Psoas muscle (tissue), 8 donors: Measurements from ENCODE around the gene RASA2. TPM values are rescaled to one million over a fixed set of nuclear protein-coding genes. Genes with fewer than 3 reads are reported as not detected.

Source experiments
- ATAC-seq, 4 donors: fragments of 200-7000 bp; cut with Tn5 transposase; one replicate each; pipeline ENCODE4 v1.9.1; 2020; ENCODE audit warnings: moderate library complexity in 3 of 4, mild to moderate bottlenecking in 2 of 4
- DNase-seq, 2 donors: peaks; one replicate each; pipeline ENCODE4 v3.0.0-alpha.2; 2020
- H3K27ac ChIP-seq: fragments of 200-600 bp; one replicate; pipeline ENCODE4 v1.8.0; 2022
- H3K27me3 ChIP-seq, 3 donors: fragments of 200-600 bp in 1 of 3; one replicate each; pipeline versions ENCODE4 v1.6.1 to v1.8.0; 2013 to 2022; ENCODE audit warnings: low read length in 2 of 3, mild to moderate bottlenecking in 2 of 3, moderate library complexity in 1 of 3; ENCODE audit not compliant: insufficient read depth in 3 of 3
- H3K36me3 ChIP-seq, 2 donors: fragments of 200-600 bp in 1 of 2; one replicate each; pipeline versions ENCODE4 v1.6.1 to v1.8.0; 2013 to 2022; ENCODE audit warnings: low read depth in 1 of 2, mild to moderate bottlenecking in 1 of 2, moderate library complexity in 1 of 2; ENCODE audit not compliant: insufficient read depth in 1 of 2
- H3K4me1 ChIP-seq: fragments of 200-600 bp; one replicate; pipeline ENCODE4 v1.8.0; 2022
- H3K4me3 ChIP-seq: fragments of 200-600 bp; one replicate; pipeline ENCODE4 v1.8.0; 2022; ENCODE audit warnings: mild to moderate bottlenecking
- H3K9me3 ChIP-seq: fragments of 200-600 bp; one replicate; pipeline ENCODE4 v1.8.0; 2022
- CTCF ChIP-seq: fragments of 200-600 bp; IDR thresholded peaks from one replicate; pipeline ENCODE4 v1.8.0; 2022; ENCODE audit warnings: antibody characterized with exemption
- WGBS, 3 donors: extraction: QIAGEN DNeasy Blood & Tissue Kit; methylation state at CpG; one replicate each; pipeline versions ENCODE4 v1.1.6 to v1.1.7; 2013; 5-methylcytosine and 5-hydroxymethylcytosine counted together
- intact Hi-C, 2 donors: fragments of 100-400 bp; cut with DNase I; formaldehyde crosslinking; loops; one replicate each; pipeline versions ENCODE4 v1.11.0 to v1.14.2; 2022
- polyA plus RNA-seq, 3 donors: library from polyadenylated mRNA; stranded (reverse); fragments of 200-250 nt; gene quantifications; one replicate each; pipeline ENCODE4 v1.2.3, GENCODE V29; 2013
- total RNA-seq, 4 donors: library from RNA; stranded (reverse); fragmentation: NEBNext Ultra II Directional in 2 of 4; extraction: Animal tissue kit (Norgen Biotek cat#: 25700) in 2 of 4; gene quantifications; one replicate each; pipeline versions ENCODE4 v1.2.1 to v1.2.4, GENCODE V29; 2021 to 2023
- donor health status: healthy with polysubstance abuse.
- donor health status: DM: no; HTN: no; CAD: no; lungs with moderate emphysema.
- donor health status: Bipolar disorder and iron deficiency.
- donor health status: healthy.
- donor health status: DM: yes; HTN: yes; CAD: no.
- donor health status: DM: no; HTN: no; CAD: no.
- donor health status: DM: no; HTN: no; CAD: no.
- donor health status: DM: yes; HTN: yes; CAD: no.

Gene RASA2
- total and polyA plus RNA-seq, 7 donors = 1.3 to 4.0 (median 2.3) TPM

- Histone ChIP-seq H3K27me3 (no peaks in the 10 kb centered on the region), H3K9me3 (no peaks in the 10 kb centered on the region), H3K4me3 (no peak overlapping the region), H3K36me3 (peaks cover 0 to 59% of the 10 kb centered on the region in 2 donors), H3K27ac (no peak overlapping the region), H3K4me1 (no peaks in the 10 kb centered on the region)
- intact Hi-C loops = no loop called here
- no peak for TF ChIP-seq CTCF
- ATAC-seq (no peak), DNase-seq (no peak)
- WGBS, 3 donors = 78 to 90% (median 88%) methylated on average over 1 of the region's 1 CpG
These were observed 124.1 kb downstream of the RASA2 start for GRCh38 chr3:141610939-141611338.

- no peak overlapping the region for H3K4me3 ChIP-seq
These were observed 131.5 kb downstream of the RASA2 start for GRCh38 chr3:141618103-141618910.

GRCh38 chr3:141618938-141619337 is 132.1 kb downstream of the RASA2 start:
- Histone ChIP-seq H3K27me3 (no peaks in the 10 kb centered on the region), H3K27ac (no peak overlapping the region), H3K4me1 (no peaks in the 10 kb centered on the region), H3K36me3 (peaks cover 0 to 4% of the 10 kb centered on the region in 2 donors), H3K4me3 (no peak overlapping the region), H3K9me3 (no peaks in the 10 kb centered on the region)
- DNase-seq (no peak), ATAC-seq (no peak)
- intact Hi-C loops = no loop called here
- no peak for TF ChIP-seq CTCF
- WGBS, 3 donors = 93 to 96% (median 95%) methylated on average over 8 of the region's 8 CpGs

More at GRCh38 chr3:141618103-141618910, 131.5 kb downstream of the RASA2 start:
- intact Hi-C loops = no loop called here
- no peak overlapping the region for H3K27ac ChIP-seq
- peaks cover 0 to 4% of the 10 kb centered on the region in 2 donors for H3K36me3 ChIP-seq
- H3K27me3 ChIP-seq = no peaks in the 10 kb centered on the region
- no peak for TF ChIP-seq CTCF
- no peak for ATAC-seq
- no peaks in the 10 kb centered on the region for H3K4me1 ChIP-seq
- DNase-seq = no peak
- no peaks in the 10 kb centered on the region for H3K9me3 ChIP-seq
- 94 to 96% (median 95%) methylated on average over 6 of the region's 6 CpGs for WGBS, 3 donors

- no peak for ATAC-seq
These were observed 132.6 kb downstream of the RASA2 start for GRCh38 chr3:141619450-141619849.

More at GRCh38 chr3:141619450-141619849, 132.6 kb downstream of the RASA2 start:
- Histone ChIP-seq H3K27ac (no peak overlapping the region), H3K36me3 (peaks cover 0 to 4% of the 10 kb centered on the region in 2 donors), H3K4me1 (no peaks in the 10 kb centered on the region), H3K9me3 (no peaks in the 10 kb centered on the region), H3K27me3 (no peaks in the 10 kb centered on the region), H3K4me3 (no peak overlapping the region)
- TF ChIP-seq CTCF = no peak
- intact Hi-C loops = no loop called here
- no peak for DNase-seq
- 49 to 58% (median 58%) methylated on average over 4 of the region's 4 CpGs for WGBS, 3 donors
